HG02852 (cell line): Measurements from ENCODE around the gene DCAKD.
"Not testable (repeated sequence)": the region's sequence is repeated elsewhere in the genome, so short reads cannot be mapped to it uniquely, and the experiment has no call there.

Experiments
- ATAC-seq: cut with Tn5 transposase; IDR thresholded peaks from one replicate; pipeline ENCODE4 v1.9.1; 2021; ENCODE audit warnings: mild to moderate bottlenecking, moderate library complexity; ENCODE audit not compliant: unreplicated experiment

DCAKD gene

DNA sequence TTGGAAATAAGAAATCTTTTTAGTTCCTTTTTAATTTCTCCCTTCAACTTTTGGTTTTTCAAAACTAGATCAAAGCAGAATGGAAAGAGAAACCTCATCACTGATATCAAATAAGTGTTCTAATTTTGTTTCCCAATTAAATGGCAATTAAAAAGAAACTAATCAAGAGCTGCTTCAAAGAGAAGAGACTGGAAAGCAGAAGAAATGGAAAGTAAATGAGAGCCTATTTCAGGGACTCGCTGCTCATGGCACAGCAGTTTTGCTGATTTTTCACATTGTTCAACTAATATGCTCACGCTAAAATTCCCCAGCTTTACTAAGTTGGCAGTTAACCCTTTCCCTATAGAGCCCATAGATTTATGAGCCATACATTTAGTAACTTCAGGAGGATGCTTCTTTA is 16.2 kb upstream of the DCAKD start:
- no peak for ATAC-seq

DNA sequence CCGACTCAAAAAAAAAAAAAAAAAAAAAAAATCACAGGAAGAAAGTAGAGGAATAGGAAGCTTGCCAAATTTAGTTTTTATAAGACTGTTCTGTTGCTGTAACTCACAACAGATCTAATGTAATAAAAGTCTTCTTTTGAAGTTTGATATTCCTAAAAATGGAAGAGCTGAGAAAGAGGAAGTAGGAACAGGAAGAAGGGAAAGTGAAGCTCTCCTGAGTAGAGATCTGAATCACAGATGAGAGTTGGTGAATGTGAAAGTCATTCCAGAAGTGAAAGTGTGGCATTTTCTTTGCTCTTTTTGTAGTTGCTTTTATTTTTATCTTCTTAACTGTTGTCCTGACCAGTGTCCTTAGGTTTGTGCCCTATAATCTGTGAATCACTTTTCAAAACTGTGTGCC is 11.8 kb upstream of the DCAKD start:
- no peak for ATAC-seq

DNA sequence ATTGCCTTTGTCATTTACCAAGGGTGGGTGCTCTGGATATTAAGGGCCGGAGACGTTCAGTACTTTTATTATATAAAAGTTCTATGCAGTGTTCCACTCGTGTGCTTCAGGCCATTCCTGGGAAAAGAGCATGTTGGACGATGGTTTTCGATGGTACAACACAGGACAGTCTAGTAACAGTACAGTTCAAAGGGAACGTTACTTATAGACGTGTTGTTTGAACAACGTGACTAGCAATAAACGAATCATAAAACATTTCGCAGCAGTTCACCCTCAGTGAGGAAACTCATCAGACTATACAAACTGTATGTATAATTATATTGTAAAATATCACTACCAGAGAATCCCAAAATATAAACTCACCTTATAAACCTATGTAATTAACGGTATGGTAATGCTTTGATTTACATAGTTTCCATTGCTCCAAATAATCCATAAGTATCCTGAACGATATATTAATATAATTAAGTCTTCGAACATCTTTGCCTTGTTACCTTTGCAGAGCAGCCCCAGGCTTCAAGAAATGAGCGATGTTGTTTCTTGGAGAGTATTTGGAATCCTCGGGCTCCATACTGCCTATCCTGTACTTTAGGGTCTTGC is 10.3 kb upstream of the DCAKD start:
- no peak for ATAC-seq

GRCh38 chr17:45060797-45061605 is 9.6 kb upstream of the DCAKD start, which contains the start of gene NMT1:
NMT1 (plus strand) TSS chr17:45061317; CDS start chr17:45061330, 13 bp downstream.
- peak; percentile 85 for ATAC-seq

DNA sequence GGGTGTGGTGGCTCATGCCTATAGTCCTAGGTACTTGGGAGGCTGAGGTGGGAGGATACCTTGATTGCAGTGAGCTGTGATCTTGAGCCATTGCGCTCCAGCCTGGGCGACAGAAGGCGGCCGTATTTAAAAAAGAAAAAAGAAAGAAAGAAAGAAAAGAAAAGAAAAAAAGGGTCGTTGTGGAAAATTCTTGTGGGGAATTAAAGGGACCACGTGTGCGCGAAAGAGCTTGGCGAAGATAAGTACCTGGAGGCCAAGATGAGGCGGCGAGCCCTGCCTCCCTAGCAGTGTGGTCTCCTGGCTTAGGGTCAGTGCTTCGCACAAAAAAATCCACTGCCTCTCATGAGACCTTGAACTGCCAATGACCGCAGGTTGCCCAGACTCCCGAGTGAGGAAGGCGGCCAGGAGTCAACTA is 9.0 kb upstream of the DCAKD start:
- no peak for ATAC-seq

DNA sequence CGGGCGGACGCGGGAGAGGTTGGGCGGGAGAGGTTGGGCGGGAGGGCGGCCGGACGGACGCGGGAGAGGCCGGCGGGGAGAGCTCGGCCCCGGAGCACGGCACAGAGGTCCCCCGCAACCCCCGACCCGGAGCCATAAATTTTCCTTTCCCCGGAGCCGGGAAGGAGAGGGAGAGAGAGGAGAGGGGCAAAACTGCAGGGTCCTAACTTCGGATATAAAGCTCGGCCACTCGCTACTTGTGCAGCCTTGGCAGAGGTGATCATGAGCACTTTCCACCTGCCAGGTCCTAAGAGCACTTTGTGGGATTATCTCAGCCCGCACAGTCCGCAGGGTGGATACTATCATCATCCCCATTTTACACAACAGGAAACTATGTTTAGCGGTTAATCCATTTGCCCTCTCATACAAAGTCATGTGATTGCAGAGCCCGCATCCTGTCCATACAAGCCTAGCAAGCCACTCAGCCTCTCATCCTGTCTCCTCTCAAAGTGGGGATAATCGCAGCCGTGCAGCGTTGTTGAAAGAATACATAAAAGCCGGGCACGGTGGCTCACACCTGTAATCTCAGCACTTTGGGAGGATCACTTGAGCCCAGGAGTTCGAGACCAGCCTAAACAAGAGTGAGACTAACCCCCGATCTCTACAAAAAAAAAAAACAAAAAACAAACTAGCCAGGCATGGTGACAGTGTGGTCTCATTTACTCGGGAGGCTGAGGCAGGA is 780 bp upstream of the DCAKD start:
- ATAC-seq = no peak

GRCh38 chr17:45051720-45052051 is 254 bp upstream of the DCAKD start:
- not testable (repeated sequence) for ATAC-seq

DNA sequence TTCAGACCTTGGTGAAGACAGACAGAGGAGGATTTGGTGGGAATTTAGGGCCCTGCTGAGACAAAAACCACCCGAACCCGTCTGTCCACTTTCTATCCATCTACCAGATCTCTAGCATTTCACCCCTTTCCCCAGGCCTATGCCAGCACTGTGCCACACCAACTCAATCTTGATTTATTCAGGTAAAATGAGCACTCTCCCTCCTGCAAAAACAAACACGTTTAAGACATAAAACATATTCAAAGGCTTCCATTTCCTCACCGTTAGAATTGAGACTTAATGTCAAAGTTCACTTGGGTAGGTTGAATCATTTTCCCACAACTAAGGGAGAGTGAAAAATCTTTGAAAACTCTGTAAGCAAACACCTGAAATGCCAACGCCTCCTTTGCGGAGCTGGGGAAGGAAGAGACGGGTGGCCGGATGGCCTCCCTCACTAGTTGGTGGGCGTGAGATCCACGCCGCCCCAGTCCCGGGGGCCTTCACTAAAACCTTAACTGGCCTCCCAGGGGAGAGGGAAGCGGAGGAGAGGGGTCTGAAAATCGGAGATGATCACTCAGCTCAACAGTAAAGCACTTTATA is 862 bp downstream of the DCAKD start:
- ATAC-seq = no peak

GRCh38 chr17:45048795-45049563 is 2.5 kb downstream of the DCAKD start:
- ATAC-seq = no peak

GRCh38 chr17:45046537-45047125 is 4.8 kb downstream of the DCAKD start:
- no peak for ATAC-seq

DNA sequence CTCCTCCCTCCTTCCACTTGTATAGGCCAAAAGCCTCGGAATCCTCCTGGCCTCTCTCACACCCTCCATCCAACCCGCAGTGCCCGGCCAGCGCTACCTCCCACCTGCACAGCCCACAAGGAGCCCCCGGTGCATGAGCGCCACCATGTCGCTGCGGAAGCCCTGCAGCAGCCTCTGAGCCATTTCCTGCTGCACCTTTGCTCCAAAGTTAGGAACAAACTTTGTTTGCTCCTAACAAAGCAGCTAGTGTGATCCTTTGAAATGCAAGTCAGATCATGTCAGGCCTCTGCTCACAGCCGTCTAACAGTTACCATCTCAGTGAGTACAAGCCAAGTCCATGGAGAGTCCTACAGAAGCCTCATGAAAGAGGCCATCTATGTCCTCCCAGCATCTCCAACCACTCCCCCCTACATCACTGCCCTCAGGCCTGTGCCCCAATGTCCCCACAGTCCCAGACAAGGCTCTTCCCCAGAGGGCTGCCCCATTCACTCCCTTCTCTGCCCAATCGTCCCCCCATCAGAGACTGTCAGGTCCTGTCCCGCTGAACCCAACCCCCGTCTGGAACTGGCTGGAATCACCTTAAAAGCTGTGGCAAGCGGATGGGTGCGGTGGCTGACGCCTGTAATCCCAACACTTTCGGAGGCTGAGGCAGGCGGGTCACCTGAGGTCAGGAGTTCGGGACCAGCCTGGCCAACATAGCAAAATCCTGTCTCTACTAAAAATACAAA is 7.5 kb downstream of the DCAKD start:
- ATAC-seq = no peak

GRCh38 chr17:45042346-45043120 is 8.9 kb downstream of the DCAKD start:
- no peak for ATAC-seq

GRCh38 chr17:45040459-45040858 is 11.0 kb downstream of the DCAKD start:
- ATAC-seq = no peak

DNA sequence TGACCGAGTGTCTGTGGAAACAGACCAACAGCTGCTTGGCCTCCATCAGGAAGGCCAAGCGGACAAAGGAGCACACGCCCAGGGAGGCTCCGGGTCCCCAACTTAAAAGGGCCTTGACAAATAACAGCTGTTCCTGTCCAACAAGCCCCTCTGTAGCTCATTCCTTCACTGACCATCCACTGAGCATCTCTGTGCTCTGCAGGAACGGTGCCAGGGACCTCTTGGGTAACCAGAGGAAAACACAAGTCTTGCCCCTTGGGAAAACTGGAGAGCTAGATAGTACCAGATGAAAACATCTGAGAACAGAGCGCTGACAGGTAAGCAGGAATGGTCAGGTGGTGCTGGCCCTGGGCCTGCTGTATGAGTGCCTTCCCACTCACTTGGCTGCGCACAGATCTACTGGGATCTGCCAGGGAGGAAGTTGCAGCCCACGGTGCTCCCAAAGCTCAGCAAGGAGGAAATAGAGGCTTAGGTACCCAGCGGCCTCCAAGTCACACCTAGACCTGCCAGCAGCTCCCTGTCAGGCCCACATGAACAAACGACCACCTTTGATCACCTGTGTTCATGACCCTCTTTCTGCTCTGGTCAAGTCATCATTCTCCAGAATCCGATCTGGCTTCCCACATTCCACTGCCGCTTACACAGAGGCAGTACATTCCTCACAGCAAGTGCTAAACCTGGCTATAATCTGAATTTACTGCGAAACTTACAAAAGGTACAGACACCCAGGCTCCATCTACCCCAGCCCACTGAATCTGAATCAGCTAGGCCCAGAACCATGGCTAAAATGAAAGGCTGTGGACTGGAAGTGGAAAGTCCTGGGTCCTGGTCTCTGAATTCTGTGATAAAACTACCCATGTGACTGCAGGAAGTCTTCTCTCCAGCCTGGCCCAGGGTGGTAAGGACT is 12.5 kb downstream of the DCAKD start:
- ATAC-seq = no peak

DNA sequence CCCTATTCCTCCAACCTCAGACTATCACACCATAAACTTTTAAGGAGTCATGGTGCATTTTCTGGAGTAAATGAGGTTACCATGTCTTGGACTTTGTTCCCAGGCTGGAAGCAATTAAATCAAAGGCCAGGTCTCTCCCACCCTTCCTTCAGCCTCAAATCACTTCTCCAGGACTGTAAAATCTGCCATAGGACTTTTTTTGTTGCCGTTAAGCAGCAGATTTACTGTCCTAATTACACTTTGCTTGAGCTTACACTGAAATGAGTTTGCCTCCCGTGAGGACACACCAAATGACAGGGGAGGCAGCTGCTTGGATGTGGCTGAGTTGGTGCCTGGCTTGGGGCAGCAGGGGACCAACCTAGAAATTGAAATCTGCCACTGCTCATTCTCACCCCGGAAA is 14.7 kb downstream of the DCAKD start:
- ATAC-seq = no peak

- no peak for ATAC-seq
Measured at GRCh38 chr17:45035848-45036247, 15.6 kb downstream of the DCAKD start.

- no peak for ATAC-seq
Measured at GRCh38 chr17:45034599-45034998, 16.8 kb downstream of the DCAKD start.

- no peak for ATAC-seq
Measured at GRCh38 chr17:45032174-45032541, 19.3 kb downstream of the DCAKD start.
